GM12878 (cell line): ENCODE results near the gene C1orf198. TPM values are rescaled to one million over a fixed set of nuclear protein-coding genes. Genes with fewer than 3 reads are reported as not detected.

Source experiments
- ATAC-seq: fragments of 200-7000 bp; cut with Tn5 transposase; 3 replicates; pipeline ENCODE4 v1.9.1; 2020; ENCODE audit warnings: mild to moderate bottlenecking, moderate library complexity
- BruUV-seq: library from RNA; stranded (reverse); fragments of 400-500 nt; replicated peaks from 2 replicates; lab custom pipeline; 2021; lab: Mats Ljungman, UMichigan
- CTCF ChIA-PET: fragments of 300-600 bp; sonication (Branson Sonifier 250); formaldehyde crosslinking; extraction: SDS; loops from one replicate; lab custom pipeline; 2021; ENCODE audit warnings: inconsistent platforms; lab: Yijun Ruan, JAX
- POLR2A ChIA-PET: fragments of 350-600 bp; formaldehyde crosslinking; extraction: SDS; loops from one replicate; lab custom pipeline; 2021; ENCODE audit warnings: inconsistent platforms; lab: Charles Lee
- RAD21 ChIA-PET: fragments of 300-600 bp; sonication (Branson Sonifier 250); formaldehyde crosslinking; loops from one replicate; lab custom pipeline; 2023; ENCODE audit warnings: antibody characterized with exemption; ENCODE audit not compliant: unreplicated experiment; lab: Charles Lee
- SMC1A ChIA-PET: fragments of 300-600 bp; sonication (Branson Sonifier 250); formaldehyde crosslinking; loops from one replicate; lab custom pipeline; 2023; ENCODE audit not compliant: unreplicated experiment, uncharacterized antibody; lab: Charles Lee
- DNase-seq: peaks from one replicate; pipeline ENCODE4 v3.0.0-alpha.2; 2011; ENCODE audit warnings: low read depth, low spot score
- FAIRE-seq: peaks from 3 replicates; lab custom pipeline; 2011; peaks lifted over from hg19 to GRCh38; lab: Jason Lieb, UNC
- H2AFZ ChIP-seq: 2 replicates; pipeline ENCODE4 v1.6.0; 2011; ENCODE audit warnings: low read depth, low read length, control low read depth; ENCODE audit not compliant: control insufficient read depth
- H3K27ac ChIP-seq: 2 replicates; pipeline ENCODE4 v1.5.1; 2011; ENCODE audit warnings: control low read depth; ENCODE audit not compliant: control insufficient read depth, insufficient read depth
- H3K27me3 ChIP-seq, 2 experiments: replicated peaks in 1 of 2; 2 replicates each; pipeline versions ENCODE4 v1.6.0 to v1.6.1; 2011; ENCODE audit warnings: low read length in 1 of 2; ENCODE audit not compliant: control insufficient read depth in 2 of 2, insufficient read depth in 2 of 2
- H3K36me3 ChIP-seq, 2 experiments: 2 replicates each; pipeline ENCODE4 v1.5.1; 2011; ENCODE audit warnings: low read length in 1 of 2; ENCODE audit not compliant: control insufficient read depth in 2 of 2, insufficient read depth in 2 of 2
- H3K4me1 ChIP-seq: 2 replicates; pipeline ENCODE4 v1.6.1; 2011; ENCODE audit warnings: mild to moderate bottlenecking, low read length, moderate library complexity, mixed read lengths; ENCODE audit not compliant: control insufficient read depth, insufficient read depth
- H3K4me2 ChIP-seq: 2 replicates; pipeline ENCODE4 v1.6.0; 2011; ENCODE audit warnings: control low read depth; ENCODE audit not compliant: control insufficient read depth, insufficient read depth
- H3K4me3 ChIP-seq: fragments of 200-600 bp; sonication (generic); 2 replicates; pipeline ENCODE4 v1.5.1; 2016
- H3K79me2 ChIP-seq: 2 replicates; pipeline ENCODE4 v1.6.0; 2011; ENCODE audit warnings: low read length; ENCODE audit not compliant: control insufficient read depth, insufficient read depth
- H3K9ac ChIP-seq: 2 replicates; pipeline ENCODE4 v1.8.0; 2011; ENCODE audit warnings: low read length, control low read depth, mixed read lengths; ENCODE audit not compliant: control insufficient read depth, insufficient read depth
- H3K9me3 ChIP-seq: replicated peaks from 3 replicates; pipeline ENCODE4 v1.5.1; 2011; ENCODE audit warnings: mild to moderate bottlenecking, low read length; ENCODE audit not compliant: control insufficient read depth, insufficient read depth
- H4K20me1 ChIP-seq: 2 replicates; pipeline ENCODE4 v1.6.0; 2011; ENCODE audit not compliant: control insufficient read depth, insufficient read depth
- CBFB ChIP-seq: IDR thresholded peaks from 2 replicates; pipeline ENCODE4 v1.6.1; 2016; ENCODE audit warnings: antibody characterized with exemption, low read depth
- EED ChIP-seq: sonication (generic); IDR thresholded peaks from 2 replicates; pipeline ENCODE4 v1.6.1; 2016; ENCODE audit warnings: antibody characterized with exemption, low read depth
- EZH2 ChIP-seq: IDR thresholded peaks from 2 replicates; pipeline ENCODE4 v1.6.1; 2012; ENCODE audit warnings: low read depth, mild to moderate bottlenecking, control low read depth, inconsistent platforms, low read length, borderline replicate concordance; ENCODE audit not compliant: control insufficient read depth
- RAD51 ChIP-seq: fragments of 450-650 bp; IDR thresholded peaks from 2 replicates; pipeline ENCODE4 v1.6.1; 2016; ENCODE audit warnings: moderate library complexity, mild to moderate bottlenecking, inconsistent platforms
- WGBS: methylation state at CpG from one replicate; pipeline ENCODE4 v1.1.6; 2016; ENCODE audit warnings: low lambda C conversion rate; ENCODE audit not compliant: insufficient replicate concordance, insufficient coverage; ENCODE audit errors: missing lambda C conversion rate; 5-methylcytosine and 5-hydroxymethylcytosine counted together
- in situ Hi-C: fragments of 300-500 bp; cut with MboI; formaldehyde crosslinking; loops from 9 replicates; pipeline ENCODE4 v1.14.3; 2018; ENCODE audit warnings: mixed read lengths
- intact Hi-C: fragments of 100-400 bp; cut with micrococcal nuclease; formaldehyde crosslinking; loops from one replicate; pipeline ENCODE4 v1.14.2; 2022; ENCODE audit not compliant: unreplicated experiment
- polyA plus RNA-seq, 11 experiments: library from polyadenylated mRNA; depleted of rRNA in 4 of 11; unstranded in 6 of 11; stranded (reverse) in 5 of 11; fragments of >200 nt; fragmentation: Nextera tagmentation in 4 of 11; fragmentation: Illumina TruSeq in 1 of 11; extraction: Ambion mirVana in 4 of 11; extraction: Trizol in 1 of 11; gene quantifications; 1 replicate in 1 of 11; 2 replicates in 10 of 11; pipeline versions ENCODE4 v1.2.1 to v1.2.3, GENCODE V29; 2011 to 2016; ENCODE audit warnings: inconsistent platforms in 2 of 11, missing spikeins in 2 of 11, low read depth in 1 of 11
- small RNA-seq: library from RNA; depleted of rRNA; stranded (forward); fragments of <200 nt; gene quantifications from one replicate; pipeline ENCODE3, GENCODE V24; 2014
- total RNA-seq, 4 experiments: library from RNA; depleted of rRNA in 3 of 4; stranded (reverse); fragments of >200 nt in 3 of 4; fragmentation: Illumina TruSeq in 1 of 4; extraction: Trizol in 1 of 4; gene quantifications; 2 replicates each; pipeline versions ENCODE4 v1.2.1 to v1.2.3, GENCODE V29; 2013 to 2021

Gene C1orf198
- total and polyA plus RNA-seq, 10 of the 15 experiments (the other 5 are each of a cell fraction or from before 2014, with no cell fraction given), result 0.16 to 2.8 (median 1.1) TPM

DNA sequence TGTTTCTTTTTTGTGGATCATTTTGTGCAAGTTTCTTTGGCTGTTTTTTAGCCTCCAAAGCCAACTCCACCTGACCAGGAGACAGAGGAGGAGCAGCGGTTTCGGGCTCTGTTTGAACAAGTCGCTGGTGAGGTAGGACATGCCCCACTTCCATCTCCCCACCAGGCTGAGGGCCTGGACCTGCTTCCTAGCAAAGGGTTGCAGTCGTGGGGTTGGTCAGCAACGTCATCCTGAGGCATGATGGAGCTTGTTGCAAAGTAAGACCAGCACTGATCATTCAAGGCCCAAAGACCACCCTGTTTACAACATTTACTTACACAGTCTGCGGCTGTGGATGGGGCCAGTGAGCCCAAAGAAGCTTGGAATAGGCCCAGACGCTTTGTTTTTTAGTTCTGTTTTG lies 80.8 kb downstream of the C1orf198 start:
- H3K27ac ChIP-seq, result no peak overlapping the region
- no peak overlapping the region for H2AFZ ChIP-seq
- intact Hi-C loops, result no loop called here
- no peak for DNase-seq
- H3K9me3 ChIP-seq, result no peaks in the 10 kb centered on the region
- no peaks in the 10 kb centered on the region for H3K36me3 ChIP-seq
- no peaks in the 10 kb centered on the region for H3K79me2 ChIP-seq
- FAIRE-seq, result no peak
- ChIA-PET SMC1A (no interaction called here), POLR2A (no interaction called here), RAD21 (no interaction called here), CTCF (interaction anchor here (1.2 to 2.0 kb wide), 2 partner anchors 10 to 15 kb away, joined by 3 to 5 read pairs; no protein-coding TSS in a partner anchor)
- no peak for ATAC-seq
- no peak overlapping the region for H3K4me3 ChIP-seq
- no peak overlapping the region for H3K4me2 ChIP-seq
- no peak overlapping the region for H3K9ac ChIP-seq
- no peaks in the 10 kb centered on the region for H4K20me1 ChIP-seq
- in situ Hi-C loops, result no loop called here
- BruUV-seq, result no TSS peak
- TF ChIP-seq RAD51, result no peak
- TF ChIP-seq CBFB, result no peak
- no peak for TF ChIP-seq EED
- TF ChIP-seq EZH2, result no peak
- no peaks in the 10 kb centered on the region; a peak in 1 of 4 replicates for H3K27me3 ChIP-seq
- no peaks in the 10 kb centered on the region for H3K4me1 ChIP-seq
- 21% methylated on average over 7 of the region's 7 CpGs for WGBS

Small RNA genes lying within 50 kb of the gene (small RNA-seq; reads per million reads assigned to genes)
- gene RN7SL837P, result not detected
- gene RNA5SP79, result not detected

Other genes with a start within 250 kb of the C1orf198 start
- gene COG2, start 226.0 kb downstream of the C1orf198 start, total RNA-seq (2014; rRNA removed), result 29.1 and 37.4 TPM in 2 replicates
- 27.7 and 29.3 TPM in 2 replicates for gene COG2, start 226.0 kb downstream of the C1orf198 start, total RNA-seq (2014; rRNA removed; fragmentation: Illumina TruSeq; extraction: Trizol)
- gene COG2, start 226.0 kb downstream of the C1orf198 start, total RNA-seq (2021), result 28.7 and 31.5 TPM in 2 replicates
- 20.2 and 21.2 TPM in 2 replicates for gene COG2, start 226.0 kb downstream of the C1orf198 start, polyA plus RNA-seq (2011; rRNA removed)
- gene COG2, start 226.0 kb downstream of the C1orf198 start, polyA plus RNA-seq (2014; fragmentation: Illumina TruSeq; extraction: Trizol), result 27.6 and 34.8 TPM in 2 replicates
- gene COG2, start 226.0 kb downstream of the C1orf198 start, polyA plus RNA-seq (2014; fragmentation: Nextera tagmentation; extraction: Ambion mirVana), result 10 to 100 TPM; 15.0 to 16.7 TPM
- 22.8 and 27.2 TPM in 2 replicates for gene COG2, start 226.0 kb downstream of the C1orf198 start, polyA plus RNA-seq (2014; rRNA removed)
- 10 to 100 TPM; 29.0 to 29.5 TPM for gene COG2, start 226.0 kb downstream of the C1orf198 start, polyA plus RNA-seq (2016; fragmentation: Nextera tagmentation; extraction: Ambion mirVana)
- gene AGT, start 154.4 kb downstream of the C1orf198 start, total RNA-seq (2014; rRNA removed), result not detected in 2 replicates
- not detected in 2 replicates for gene AGT, start 154.4 kb downstream of the C1orf198 start, total RNA-seq (2014; rRNA removed; fragmentation: Illumina TruSeq; extraction: Trizol)
- gene AGT, start 154.4 kb downstream of the C1orf198 start, total RNA-seq (2021), result 0.69 and 0.85 TPM in 2 replicates
- not detected in 2 replicates for gene AGT, start 154.4 kb downstream of the C1orf198 start, polyA plus RNA-seq (2011; rRNA removed)
- not detected in 2 replicates for gene AGT, start 154.4 kb downstream of the C1orf198 start, polyA plus RNA-seq (2014; fragmentation: Illumina TruSeq; extraction: Trizol)
- not detected for gene AGT, start 154.4 kb downstream of the C1orf198 start, polyA plus RNA-seq (2014; fragmentation: Nextera tagmentation; extraction: Ambion mirVana)
- gene AGT, start 154.4 kb downstream of the C1orf198 start, polyA plus RNA-seq (2014; rRNA removed), result not detected in 2 replicates
- gene AGT, start 154.4 kb downstream of the C1orf198 start, polyA plus RNA-seq (2016; fragmentation: Nextera tagmentation; extraction: Ambion mirVana), result not detected
- not detected in 2 replicates for gene CAPN9, start 121.1 kb downstream of the C1orf198 start, total RNA-seq (2014; rRNA removed)
- gene CAPN9, start 121.1 kb downstream of the C1orf198 start, total RNA-seq (2014; rRNA removed; fragmentation: Illumina TruSeq; extraction: Trizol), result not detected in 2 replicates
- gene CAPN9, start 121.1 kb downstream of the C1orf198 start, total RNA-seq (2021), result not detected in 2 replicates
- gene CAPN9, start 121.1 kb downstream of the C1orf198 start, polyA plus RNA-seq (2011; rRNA removed), result not detected in 2 replicates
- not detected in 2 replicates for gene CAPN9, start 121.1 kb downstream of the C1orf198 start, polyA plus RNA-seq (2014; fragmentation: Illumina TruSeq; extraction: Trizol)
- gene CAPN9, start 121.1 kb downstream of the C1orf198 start, polyA plus RNA-seq (2014; fragmentation: Nextera tagmentation; extraction: Ambion mirVana), result not detected
- gene CAPN9, start 121.1 kb downstream of the C1orf198 start, polyA plus RNA-seq (2014; rRNA removed), result not detected in 2 replicates
- gene CAPN9, start 121.1 kb downstream of the C1orf198 start, polyA plus RNA-seq (2016; fragmentation: Nextera tagmentation; extraction: Ambion mirVana), result not detected
- gene TTC13, start 110.3 kb upstream of the C1orf198 start, total RNA-seq (2014; rRNA removed), result 19.7 and 19.9 TPM in 2 replicates
- gene TTC13, start 110.3 kb upstream of the C1orf198 start, total RNA-seq (2014; rRNA removed; fragmentation: Illumina TruSeq; extraction: Trizol), result 24.6 and 26.2 TPM in 2 replicates
- 25.6 and 25.9 TPM in 2 replicates for gene TTC13, start 110.3 kb upstream of the C1orf198 start, total RNA-seq (2021)
- 10.2 and 14.3 TPM in 2 replicates for gene TTC13, start 110.3 kb upstream of the C1orf198 start, polyA plus RNA-seq (2011; rRNA removed)
- 30.8 and 35.5 TPM in 2 replicates for gene TTC13, start 110.3 kb upstream of the C1orf198 start, polyA plus RNA-seq (2014; fragmentation: Illumina TruSeq; extraction: Trizol)
- gene TTC13, start 110.3 kb upstream of the C1orf198 start, polyA plus RNA-seq (2014; fragmentation: Nextera tagmentation; extraction: Ambion mirVana), result 1 to 10 TPM; 5.8 to 7.1 TPM
- 23.1 and 26.5 TPM in 2 replicates for gene TTC13, start 110.3 kb upstream of the C1orf198 start, polyA plus RNA-seq (2014; rRNA removed)
- 10 to 100 TPM; 16.4 to 17.0 TPM for gene TTC13, start 110.3 kb upstream of the C1orf198 start, polyA plus RNA-seq (2016; fragmentation: Nextera tagmentation; extraction: Ambion mirVana)
- 24.8 and 25.8 TPM in 2 replicates for gene ARV1, start 110.6 kb upstream of the C1orf198 start, total RNA-seq (2014; rRNA removed)
- 29.8 and 30.1 TPM in 2 replicates for gene ARV1, start 110.6 kb upstream of the C1orf198 start, total RNA-seq (2014; rRNA removed; fragmentation: Illumina TruSeq; extraction: Trizol)
- gene ARV1, start 110.6 kb upstream of the C1orf198 start, total RNA-seq (2021), result 23.2 and 23.7 TPM in 2 replicates
- 44.0 and 57.2 TPM in 2 replicates for gene ARV1, start 110.6 kb upstream of the C1orf198 start, polyA plus RNA-seq (2011; rRNA removed)
- gene ARV1, start 110.6 kb upstream of the C1orf198 start, polyA plus RNA-seq (2014; fragmentation: Illumina TruSeq; extraction: Trizol), result 42.4 and 53.5 TPM in 2 replicates
- 10 to 100 TPM; 23.7 to 24.0 TPM for gene ARV1, start 110.6 kb upstream of the C1orf198 start, polyA plus RNA-seq (2014; fragmentation: Nextera tagmentation; extraction: Ambion mirVana)
- gene ARV1, start 110.6 kb upstream of the C1orf198 start, polyA plus RNA-seq (2014; rRNA removed), result 30.4 and 41.1 TPM in 2 replicates
- gene ARV1, start 110.6 kb upstream of the C1orf198 start, polyA plus RNA-seq (2016; fragmentation: Nextera tagmentation; extraction: Ambion mirVana), result 10 to 100 TPM; 54.0 to 55.1 TPM
- 0.11 and 0.16 TPM in 2 replicates for gene FAM89A, start 171.7 kb upstream of the C1orf198 start, total RNA-seq (2014; rRNA removed)
- not detected in 2 replicates for gene FAM89A, start 171.7 kb upstream of the C1orf198 start, total RNA-seq (2014; rRNA removed; fragmentation: Illumina TruSeq; extraction: Trizol)
- 0.13 TPM in 1 of 2 replicates, not detected in the other for gene FAM89A, start 171.7 kb upstream of the C1orf198 start, total RNA-seq (2021)
- 0.43 and 0.72 TPM in 2 replicates for gene FAM89A, start 171.7 kb upstream of the C1orf198 start, polyA plus RNA-seq (2011; rRNA removed)
- gene FAM89A, start 171.7 kb upstream of the C1orf198 start, polyA plus RNA-seq (2014; fragmentation: Illumina TruSeq; extraction: Trizol), result 0.06 and 0.29 TPM in 2 replicates
- gene FAM89A, start 171.7 kb upstream of the C1orf198 start, polyA plus RNA-seq (2014; fragmentation: Nextera tagmentation; extraction: Ambion mirVana), result under 1 TPM in 1 of 2 experiments, not detected in 1; 0.13 TPM
- gene FAM89A, start 171.7 kb upstream of the C1orf198 start, polyA plus RNA-seq (2014; rRNA removed), result 0.05 and 0.17 TPM in 2 replicates
- under 1 TPM in 1 of 2 experiments, not detected in 1; 0.15 TPM for gene FAM89A, start 171.7 kb upstream of the C1orf198 start, polyA plus RNA-seq (2016; fragmentation: Nextera tagmentation; extraction: Ambion mirVana)